HEK293T (cell line): ENCODE data around the gene GAD1.
A peak's percentile ranks its signal among the peaks of the same experiment; 100 is the strongest.

Experiments
- CTCF ChIA-PET: fragments of 350-600 bp; formaldehyde crosslinking; extraction: SDS; loops from one replicate; lab custom pipeline; 2021; ENCODE audit warnings: antibody characterized with exemption, inconsistent platforms; lab: Yijun Ruan, JAX
- POLR2A ChIA-PET: fragments of 350-600 bp; formaldehyde crosslinking; extraction: SDS; loops from one replicate; lab custom pipeline; 2020; ENCODE audit warnings: antibody characterized with exemption, inconsistent platforms; lab: Yijun Ruan, JAX
- DNase-seq: peaks from one replicate; pipeline ENCODE4 v3.0.0; 2012; ENCODE audit warnings: mixed read lengths; ENCODE audit errors: extremely low spot score
- ARNT ChIP-seq: fragments of 450-650 bp; IDR thresholded peaks from 2 replicates; pipeline ENCODE4 v1.6.1; 2017; ENCODE audit warnings: mild to moderate bottlenecking
- BHLHE40 ChIP-seq: fragments of 450-650 bp; IDR thresholded peaks from 2 replicates; pipeline ENCODE4 v1.6.1; 2016; ENCODE audit warnings: mild to moderate bottlenecking, moderate library complexity, borderline replicate concordance
- ELF4 ChIP-seq: fragments of 450-650 bp; IDR thresholded peaks from 2 replicates; pipeline ENCODE4 v1.6.1; 2017; ENCODE audit warnings: antibody characterized with exemption
- FOXA1 ChIP-seq: fragments of 450-650 bp; IDR thresholded peaks from 2 replicates; pipeline ENCODE4 v1.6.1; 2016; ENCODE audit warnings: mild to moderate bottlenecking
- FOXK2 ChIP-seq: fragments of 450-650 bp; IDR thresholded peaks from 2 replicates; pipeline ENCODE4 v1.6.1; 2016; ENCODE audit warnings: mild to moderate bottlenecking
- FOXM1 ChIP-seq: fragments of 450-650 bp; IDR thresholded peaks from 2 replicates; pipeline ENCODE4 v1.6.1; 2017; ENCODE audit warnings: mild to moderate bottlenecking, borderline replicate concordance
- HDGF ChIP-seq: fragments of 450-650 bp; IDR thresholded peaks from 2 replicates; pipeline ENCODE4 v1.6.1; 2017; ENCODE audit warnings: antibody characterized with exemption, borderline replicate concordance
- L3MBTL2 ChIP-seq: fragments of 450-650 bp; conservative IDR thresholded peaks from 2 replicates; pipeline ENCODE4 v1.6.1; 2016; ENCODE audit warnings: mild to moderate bottlenecking
- LEF1 ChIP-seq: fragments of 450-650 bp; IDR thresholded peaks from 2 replicates; pipeline ENCODE4 v1.6.1; 2017; ENCODE audit warnings: mild to moderate bottlenecking, borderline replicate concordance
- NFRKB ChIP-seq: fragments of 450-650 bp; IDR thresholded peaks from 2 replicates; pipeline ENCODE4 v1.6.1; 2016; ENCODE audit warnings: mild to moderate bottlenecking, moderate library complexity
- PKNOX1 ChIP-seq: fragments of 450-650 bp; IDR thresholded peaks from 2 replicates; pipeline ENCODE4 v1.6.1; 2016
- SP1 ChIP-seq: fragments of 450-650 bp; IDR thresholded peaks from 2 replicates; pipeline ENCODE4 v1.6.1; 2017
- SUZ12 ChIP-seq: fragments of 450-650 bp; IDR thresholded peaks from 2 replicates; pipeline ENCODE4 v1.6.1; 2016; ENCODE audit warnings: mild to moderate bottlenecking
- ZNF384 ChIP-seq: fragments of 450-650 bp; IDR thresholded peaks from 2 replicates; pipeline ENCODE4 v1.6.1; 2016

GAD1 gene

GRCh38 chr2:170806548-170806947 is 10.1 kb upstream of the GAD1 start:
- POLR2A ChIA-PET: no interaction called here
- no peak for TF ChIP-seq SUZ12
- TF ChIP-seq ZNF384: no peak
- DNase-seq: no peak
- CTCF ChIA-PET: interaction anchor here (0.8 kb wide), 1 partner anchor 397 kb away, joined by 3 read pairs; no protein-coding TSS in a partner anchor

- ChIA-PET POLR2A (no interaction called here), CTCF (interaction anchor here (0.7 to 3.0 kb wide), 6 partner anchors 19 to 576 kb away, joined by 3 to 22 read pairs (median 4); no protein-coding TSS in a partner anchor)
- peak; percentile 56 for DNase-seq
- TF ChIP-seq SP1 (no peak), BHLHE40 (no peak), FOXM1 (no peak), PKNOX1 (no peak), FOXK2 (no peak), HDGF (no peak)
Measured at GRCh38 chr2:170812710-170813600, 3.7 kb upstream of the GAD1 start.

- DNase-seq: peak; percentile 30
- ChIA-PET CTCF (interaction anchor here (0.7 to 3.0 kb wide), 5 partner anchors 328 to 453 kb away, joined by 3 to 22 read pairs (median 4); no protein-coding TSS in a partner anchor), POLR2A (no interaction called here)
Measured at GRCh38 chr2:170813611-170814532, 2.8 kb upstream of the GAD1 start.

GRCh38 chr2:170814533-170815230 is 2.0 kb upstream of the GAD1 start:
- ChIA-PET POLR2A (no interaction called here), CTCF (interaction anchor here (0.8 to 1.0 kb wide), 2 partner anchors 354 to 491 kb away, joined by 3 to 5 read pairs; no protein-coding TSS in a partner anchor)
- no peak for DNase-seq
- TF ChIP-seq ELF4: no peak
- TF ChIP-seq HDGF: no peak
- no peak for TF ChIP-seq NFRKB

More at GRCh38 chr2:170813611-170814532, 2.8 kb upstream of the GAD1 start:
- no peak for TF ChIP-seq LEF1

- ChIA-PET CTCF (interaction anchor here (0.6 to 2.1 kb wide), 10 partner anchors 295 to 593 kb away, joined by 3 to 15 read pairs (median 4); no protein-coding TSS in a partner anchor), POLR2A (interaction anchor here (1.7 kb wide), 1 partner anchor 137 kb away, joined by 8 read pairs; no protein-coding TSS in a partner anchor)
- no peak for TF ChIP-seq FOXA1
- no peak for TF ChIP-seq ELF4
- no peak for TF ChIP-seq BHLHE40
- TF ChIP-seq SP1: no peak
- TF ChIP-seq ARNT: no peak
- no peak for TF ChIP-seq NFRKB
- TF ChIP-seq FOXM1: no peak
- TF ChIP-seq HDGF: no peak
- no peak for TF ChIP-seq LEF1
- no peak for TF ChIP-seq L3MBTL2
- no peak for DNase-seq
Measured at GRCh38 chr2:170815311-170815710, 1.4 kb upstream of the GAD1 start.

- TF ChIP-seq ELF4: no peak
- TF ChIP-seq FOXK2: no peak
- TF ChIP-seq L3MBTL2: no peak
- TF ChIP-seq NFRKB: no peak
- TF ChIP-seq PKNOX1: no peak
- no peak for TF ChIP-seq SP1
- TF ChIP-seq HDGF: no peak
- ChIA-PET POLR2A (interaction anchor here (0.8 to 1.7 kb wide), 6 partner anchors 9 to 452 kb away, joined by 4 to 8 read pairs (median 5); partner anchors contain the start of gene ERICH2), CTCF (interaction anchor here (0.6 to 2.1 kb wide), 11 partner anchors 296 to 613 kb away, joined by 3 to 15 read pairs (median 3); no protein-coding TSS in a partner anchor)
- DNase-seq: peak; percentile 83
Measured at GRCh38 chr2:170815746-170816503, 762 bp upstream of the GAD1 start.
